ENCODE measurements around the gene SEMA4B. TPM values are rescaled to one million over a fixed set of nuclear protein-coding genes. Genes with fewer than 3 reads are reported as not detected.

The SEMA4B gene
- total and polyA plus RNA-seq, 2 of the 8 experiments (the other 6 are each of a cell fraction or from before 2014, with no cell fraction given), result 42.7 to 43.0 TPM

- H3K4me3 ChIP-seq (ENCODE audit: extremely low read depth in 1 of 4, insufficient read depth in 2 of 4, low read depth in 3 of 4, low read length in 4 of 4), result no peak overlapping the region
- H3K36me3 ChIP-seq (ENCODE audit: control insufficient read depth in 2 of 4, insufficient read depth in 4 of 4, low read length in 3 of 4), result no peaks in the 10 kb centered on the region
- no peak overlapping the region for H4K8ac ChIP-seq (ENCODE audit: extremely low read depth, insufficient read depth, low read length)
- peaks cover 0 to 17% (median 8%) of the 10 kb centered on the region in 4 experiments; a peak in 4 of 7 replicates for H3K4me1 ChIP-seq (replicated peaks in 1 of 4; ENCODE audit: control insufficient read depth in 3 of 4, insufficient read depth in 4 of 4, low read length in 3 of 4)
- no peak overlapping the region for H2BK15ac ChIP-seq (ENCODE audit: low read length)
- no peak overlapping the region for H3K23ac ChIP-seq (ENCODE audit: insufficient read length)
- H2BK20ac ChIP-seq (ENCODE audit: low read length), result no peak overlapping the region
- 0 out of 2 replicates have a peak overlapping the region, but pooled peaks have one; percentile 30 for H2BK12ac ChIP-seq (ENCODE audit: low read depth, low read length)
- no peak overlapping the region for H2BK120ac ChIP-seq (replicated peaks; ENCODE audit: low read depth, low read length)
- H4K20me1 ChIP-seq (replicated peaks in 1 of 2; ENCODE audit: control insufficient read depth in 1 of 2, insufficient read depth in 2 of 2, low read length in 2 of 2), result no peaks in the 10 kb centered on the region
- no peak overlapping the region for H3K27ac ChIP-seq (ENCODE audit: low read depth, low read length)
- no peaks in the 10 kb centered on the region; the same call in 1 of the 2 replicates for H3K23me2 ChIP-seq (ENCODE audit: low read depth, low read length)
- H3K79me1 ChIP-seq (ENCODE audit: low read depth, low read length), result no peaks in the 10 kb centered on the region
- FAIRE-seq (no peak), DNase-seq (ENCODE audit: low read depth in 1 of 2, low spot score in 2 of 2) (no peak)
- no peaks in the 10 kb centered on the region for H3K9me3 ChIP-seq (ENCODE audit: insufficient read depth in 2 of 2, low read depth in 1 of 2, low read length in 1 of 2)
- H2AK5ac ChIP-seq (ENCODE audit: low read depth, low read length), result no peak overlapping the region
- H2AFZ ChIP-seq (ENCODE audit: low read length), result no peak overlapping the region
- WGBS, 2 experiments (ENCODE audit: extremely low coverage in 1 of 2, insufficient coverage in 1 of 2, insufficient read length in 1 of 2, insufficient replicate concordance in 2 of 2, low coverage in 1 of 2, low lambda C conversion rate in 2 of 2, missing lambda C conversion rate in 1 of 2), result 98% methylated on average over 4 of the region's 4 CpGs; no CpG with 5 or more reads in 1 of the 2 experiments
- no peak overlapping the region for H3K14ac ChIP-seq (ENCODE audit: insufficient read length)
- CTCF ChIA-PET (ENCODE audit: partially characterized antibody), result interaction anchor here (0.7 to 2.7 kb wide), 8 partner anchors 9 to 132 kb away, joined by 3 to 10 read pairs (median 4); partner anchors contain the start of gene CIB1
- no peaks in the 10 kb centered on the region for H3K79me2 ChIP-seq (ENCODE audit: control insufficient read depth in 1 of 2, insufficient read depth in 2 of 2, low read length in 2 of 2)
- H3K4ac ChIP-seq (replicated peaks; ENCODE audit: insufficient read length, low read depth, low read length), result no peak overlapping the region
- no peak overlapping the region for H3K56ac ChIP-seq (replicated peaks; ENCODE audit: insufficient read length, low read depth, low read length)
- POLR2A ChIA-PET (ENCODE audit: partially characterized antibody), result interaction anchor here (0.6 to 1.8 kb wide), 3 partner anchors 40 to 120 kb away, joined by 3 to 7 read pairs (median 4); no protein-coding TSS in a partner anchor
- H3K4me2 ChIP-seq (ENCODE audit: insufficient read depth in 1 of 2, low read depth in 2 of 2, low read length in 2 of 2), result no peak overlapping the region
- no peak overlapping the region for H3K18ac ChIP-seq (ENCODE audit: extremely low read depth, low read length)
- H3K27me3 ChIP-seq (replicated peaks in 1 of 4; ENCODE audit: control insufficient read depth in 3 of 4, extremely low read depth in 1 of 4, insufficient read depth in 3 of 4, low read length in 3 of 4), result no peaks in the 10 kb centered on the region
- peak overlapping the region; percentile 2; the same call in 1 of the 2 replicates for H2BK5ac ChIP-seq (ENCODE audit: low read depth, low read length)
- H3K9ac ChIP-seq (replicated peaks in 1 of 4; ENCODE audit: extremely low read depth in 1 of 4, low read depth in 3 of 4, low read length in 3 of 4), result no peak overlapping the region
- H4K5ac ChIP-seq (ENCODE audit: insufficient read length, low read depth, low read length), result no peak overlapping the region
- H4K91ac ChIP-seq (replicated peaks; ENCODE audit: insufficient read length, low read length), result no peak overlapping the region
- TF ChIP-seq RAD21 (IDR thresholded peaks at IDR 0.05 in 1 of 2, conservative IDR thresholded peaks at IDR 0.05 in 1 of 2; ENCODE audit: low read depth in 2 of 2, low read length in 2 of 2), result no peak
- TF ChIP-seq CBX5 (IDR thresholded peaks at IDR 0.05; ENCODE audit: low read depth, low read length), result no peak
- TF ChIP-seq FOSL1 (IDR thresholded peaks at IDR 0.05; ENCODE audit: insufficient read depth, low read depth, low read length), result no peak
- no peak for TF ChIP-seq CTCF (IDR thresholded peaks at IDR 0.05; ENCODE audit: control extremely low read depth in 1 of 3, insufficient read depth in 1 of 3, low read depth in 1 of 3, low read length in 3 of 3)
- no peak for TF ChIP-seq TEAD4 (IDR thresholded peaks at IDR 0.05; ENCODE audit: low read depth, low read length)
- no peak for TF ChIP-seq SP4 (IDR thresholded peaks at IDR 0.05; ENCODE audit: low read length)
- no peak for TF ChIP-seq POLR2AphosphoS5 (IDR thresholded peaks at IDR 0.05; ENCODE audit: low read depth, low read length)
- no peak for TF ChIP-seq SAP30 (IDR thresholded peaks at IDR 0.05; ENCODE audit: insufficient read depth, insufficient replicate concordance, low read length)
- no peak for TF ChIP-seq MAX (IDR thresholded peaks at IDR 0.05)
- TF ChIP-seq MAFK (IDR thresholded peaks at IDR 0.05; ENCODE audit: low read depth, low read length), result no peak
These were observed 39.2 kb upstream of the SEMA4B start for GRCh38 chr15:90161950-90162361.
